NCI-H1048 (cell line): ENCODE results near the gene MSMP.

ENCODE experiments used
- DNase-seq: peaks from one replicate; lab custom pipeline; 2025; lab: John Stamatoyannopoulos, UW

MSMP gene

DNA sequence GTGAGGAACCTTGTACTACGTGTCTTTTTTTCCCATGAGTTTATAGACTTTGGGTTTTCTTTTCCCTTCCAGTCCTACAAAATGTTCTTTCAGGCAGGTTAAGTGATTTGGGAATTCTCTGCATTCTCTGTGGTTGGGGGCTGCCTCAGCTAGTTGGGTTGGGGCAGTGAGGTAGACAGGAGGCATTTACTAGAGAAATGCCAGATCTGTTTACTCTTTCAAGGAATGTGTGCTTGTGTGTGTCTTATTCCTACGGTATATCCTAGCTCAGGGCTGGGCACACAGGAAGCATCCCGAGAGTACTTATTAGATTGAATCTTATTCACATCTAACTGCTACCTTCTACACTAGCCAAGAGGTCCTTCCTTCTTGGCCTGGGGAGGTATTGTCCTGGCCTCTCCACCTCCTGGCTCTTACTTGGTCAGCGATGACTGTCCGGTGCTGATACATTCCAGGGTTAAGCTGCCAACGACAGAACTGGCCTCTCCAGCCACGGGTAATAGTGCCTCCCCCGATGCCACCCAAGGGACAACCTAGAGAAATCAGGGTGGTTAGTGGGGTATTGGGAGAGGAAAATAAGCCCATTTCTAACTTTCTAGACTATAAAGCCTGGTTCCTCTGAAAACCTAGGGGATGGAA is 10.1 kb downstream of the MSMP start:
- no peak for DNase-seq

DNA sequence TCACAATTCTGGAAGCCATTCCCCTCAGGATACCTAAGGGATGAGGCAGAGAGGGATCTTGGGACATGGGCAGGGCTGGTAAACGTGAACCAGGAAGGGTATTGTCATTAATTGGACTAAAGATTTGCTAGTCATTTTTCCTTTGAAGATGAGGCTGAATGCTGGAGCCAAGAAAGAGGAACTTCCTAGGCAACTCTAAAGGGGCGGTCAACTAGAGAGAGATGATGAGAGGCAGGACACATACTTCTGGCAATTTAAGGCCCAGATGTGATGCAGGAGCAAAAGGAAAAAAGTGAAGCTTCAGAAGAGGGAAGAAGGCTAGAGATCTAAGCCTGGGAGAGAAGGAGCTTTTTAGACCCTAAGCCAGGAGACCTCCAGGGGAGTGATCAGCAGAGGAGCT is 10.6 kb downstream of the MSMP start:
- DNase-seq = no peak

DNA sequence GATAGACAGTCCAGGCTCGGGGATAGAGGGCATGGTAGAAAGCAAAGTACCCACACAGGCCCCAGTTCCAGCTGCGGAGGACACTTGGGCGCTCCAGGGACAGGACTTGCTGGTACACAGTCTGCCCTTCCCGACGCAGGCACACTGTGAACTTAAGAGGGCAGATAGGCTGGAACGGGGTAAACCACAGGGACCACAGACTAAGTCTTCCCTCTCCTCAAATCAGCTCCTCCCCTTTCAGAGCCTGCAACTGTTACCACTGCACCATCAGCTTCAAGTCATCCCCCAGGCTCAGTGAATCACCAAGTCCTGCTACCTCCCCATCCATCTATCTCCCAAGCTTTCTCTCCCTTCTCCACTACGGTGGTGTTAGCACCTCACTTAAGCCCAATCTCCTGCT is 12.3 kb downstream of the MSMP start:
- no peak for DNase-seq

DNA sequence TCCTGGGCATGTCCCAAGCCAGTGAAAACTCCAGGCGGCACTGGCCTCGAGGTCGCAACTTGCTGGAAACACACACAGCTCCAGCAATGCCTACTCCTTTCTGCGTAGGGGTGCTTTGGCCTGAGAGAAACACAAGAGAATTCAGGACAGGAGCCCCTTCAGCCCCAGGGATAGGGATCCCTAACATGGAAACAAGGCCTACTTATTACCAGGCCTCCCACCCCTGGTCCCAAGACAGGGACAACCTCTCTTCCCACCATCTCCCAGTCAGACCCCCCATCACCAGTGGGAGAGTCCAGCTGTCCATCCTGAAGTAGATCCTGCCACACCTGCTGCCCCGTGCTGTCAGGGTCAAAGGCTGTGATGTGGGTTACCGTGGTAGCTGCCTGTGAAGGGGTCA is 13.8 kb downstream of the MSMP start:
- DNase-seq = no peak

DNA sequence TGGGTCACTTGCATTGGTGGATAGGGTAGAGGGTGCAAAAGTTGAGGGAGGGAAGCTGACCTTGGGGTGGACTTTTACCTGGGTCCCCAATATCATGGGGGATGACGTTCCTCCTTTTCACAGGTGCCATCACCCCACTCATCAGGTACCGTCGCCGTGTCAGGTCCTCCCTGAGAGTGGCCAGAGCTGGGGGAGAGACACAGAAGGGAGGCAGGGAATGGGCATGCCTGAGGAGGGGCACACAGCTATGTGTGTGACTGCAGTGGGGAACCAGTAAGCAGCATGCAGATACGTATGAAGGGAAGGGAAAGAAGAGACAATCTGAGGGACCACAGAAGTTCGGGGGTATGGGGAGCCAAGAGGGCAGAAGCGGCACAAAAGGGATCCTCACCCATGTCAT is 15.2 kb downstream of the MSMP start:
- DNase-seq = no peak

DNA sequence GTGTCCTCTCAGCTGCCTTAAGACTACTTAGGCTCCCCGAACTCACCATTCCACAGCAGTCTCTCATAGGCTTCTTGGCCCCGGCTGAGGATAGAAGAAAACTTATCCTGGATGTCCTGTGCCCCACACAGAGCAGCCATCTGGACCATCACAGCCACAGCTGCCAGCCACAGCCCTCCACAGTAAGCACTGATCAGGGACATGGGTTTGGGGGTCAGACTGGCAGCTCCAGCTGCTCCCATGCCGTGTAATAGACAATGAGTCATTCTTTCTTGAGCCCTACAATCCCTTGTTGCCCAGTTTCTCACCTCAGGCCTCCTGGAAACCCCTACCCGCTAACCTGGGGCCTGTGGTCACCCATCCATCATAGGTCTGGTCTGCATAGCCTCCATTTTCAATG is 15.9 kb downstream of the MSMP start:
- DNase-seq = no peak

DNA sequence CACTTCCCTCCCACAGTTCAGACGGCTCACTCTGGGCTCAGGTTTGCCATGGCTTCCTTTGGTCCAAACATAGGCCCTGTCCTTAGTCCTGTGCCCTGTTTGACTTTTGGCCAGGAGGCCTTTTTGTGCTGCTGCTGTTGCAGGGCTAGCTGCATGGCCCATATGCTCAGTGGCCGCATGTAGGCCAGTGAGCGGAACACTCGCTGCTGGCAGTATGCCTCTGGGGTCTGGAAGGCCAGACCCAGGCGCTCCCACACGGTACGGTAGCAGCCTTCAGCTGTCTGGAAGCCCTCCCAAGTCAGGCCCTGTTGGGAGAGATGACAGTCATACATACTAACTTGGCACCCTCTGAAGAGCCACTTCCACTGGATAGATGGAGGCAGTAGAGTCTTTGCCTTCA is 16.9 kb downstream of the MSMP start:
- DNase-seq = no peak

DNA sequence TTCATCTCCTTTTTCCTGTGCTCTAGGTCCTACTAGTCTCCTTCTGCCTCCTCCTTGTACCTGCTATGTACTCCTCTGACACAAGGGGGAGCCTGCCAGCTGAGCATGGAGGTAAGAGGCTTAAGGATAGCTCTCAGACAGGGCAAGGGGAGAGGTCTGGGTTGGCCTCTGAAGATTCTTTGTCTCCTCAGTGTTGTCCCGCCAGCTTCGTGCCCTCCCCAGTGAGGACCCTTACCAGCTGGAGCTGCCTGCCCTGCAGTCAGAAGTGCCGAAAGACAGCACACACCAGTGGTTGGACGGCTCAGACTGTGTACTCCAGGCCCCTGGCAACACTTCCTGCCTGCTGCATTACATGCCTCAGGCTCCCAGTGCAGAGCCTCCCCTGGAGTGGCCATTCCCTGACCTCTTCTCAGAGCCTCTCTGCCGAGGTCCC is 17.9 kb downstream of the MSMP start:
- DNase-seq = no peak

DNA sequence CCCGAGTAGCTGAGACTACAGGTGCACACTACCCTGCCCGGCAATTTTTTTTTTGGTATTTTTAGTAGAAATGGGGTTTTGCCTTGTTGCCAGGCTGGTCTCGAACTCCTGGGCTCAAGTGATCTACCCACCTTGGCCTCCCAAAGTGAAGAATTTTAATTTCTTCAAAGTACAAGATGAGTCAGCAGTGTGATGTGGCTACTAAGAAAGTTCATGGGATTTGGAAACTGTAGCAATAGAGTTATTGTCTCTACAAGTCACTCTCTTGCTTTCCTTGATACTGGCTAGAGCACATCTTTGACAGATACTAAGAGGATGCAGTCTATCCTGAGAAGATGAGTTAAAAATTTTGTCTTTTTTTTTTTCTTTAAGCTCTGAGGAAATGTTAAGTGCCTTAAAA is 20.0 kb downstream of the MSMP start:
- DNase-seq = no peak

DNA sequence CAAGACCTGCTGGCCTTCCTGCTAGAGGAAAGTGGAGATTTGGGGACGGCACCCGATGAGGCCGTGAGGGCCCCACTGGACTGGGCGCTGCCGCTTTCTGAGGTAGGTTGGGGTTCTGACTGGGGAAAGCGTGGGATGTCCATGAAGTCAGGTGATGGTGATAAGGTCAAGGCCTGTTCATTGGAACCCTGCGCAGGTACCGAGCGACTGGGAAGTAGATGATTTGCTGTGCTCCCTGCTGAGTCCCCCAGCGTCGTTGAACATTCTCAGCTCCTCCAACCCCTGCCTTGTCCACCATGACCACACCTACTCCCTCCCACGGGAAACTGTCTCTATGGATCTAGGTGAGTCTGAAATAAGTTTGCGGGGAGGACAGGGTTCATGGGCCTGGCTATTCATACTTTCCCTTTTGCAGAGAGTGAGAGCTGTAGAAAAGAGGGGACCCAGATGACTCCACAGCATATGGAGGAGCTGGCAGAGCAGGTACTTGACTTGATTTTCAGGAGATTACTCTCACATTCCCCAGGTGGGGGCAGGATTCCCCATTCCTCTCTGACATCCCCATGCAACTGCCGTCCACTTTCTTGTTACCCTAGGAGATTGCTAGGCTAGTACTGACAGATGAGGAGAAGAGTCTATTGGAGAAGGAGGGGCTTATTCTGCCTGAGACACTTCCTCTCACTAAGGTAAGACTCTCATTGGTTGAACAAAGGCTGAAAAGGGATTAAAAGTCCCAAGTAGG is 21.1 kb downstream of the MSMP start:
- DNase-seq = peak; percentile 28

DNA sequence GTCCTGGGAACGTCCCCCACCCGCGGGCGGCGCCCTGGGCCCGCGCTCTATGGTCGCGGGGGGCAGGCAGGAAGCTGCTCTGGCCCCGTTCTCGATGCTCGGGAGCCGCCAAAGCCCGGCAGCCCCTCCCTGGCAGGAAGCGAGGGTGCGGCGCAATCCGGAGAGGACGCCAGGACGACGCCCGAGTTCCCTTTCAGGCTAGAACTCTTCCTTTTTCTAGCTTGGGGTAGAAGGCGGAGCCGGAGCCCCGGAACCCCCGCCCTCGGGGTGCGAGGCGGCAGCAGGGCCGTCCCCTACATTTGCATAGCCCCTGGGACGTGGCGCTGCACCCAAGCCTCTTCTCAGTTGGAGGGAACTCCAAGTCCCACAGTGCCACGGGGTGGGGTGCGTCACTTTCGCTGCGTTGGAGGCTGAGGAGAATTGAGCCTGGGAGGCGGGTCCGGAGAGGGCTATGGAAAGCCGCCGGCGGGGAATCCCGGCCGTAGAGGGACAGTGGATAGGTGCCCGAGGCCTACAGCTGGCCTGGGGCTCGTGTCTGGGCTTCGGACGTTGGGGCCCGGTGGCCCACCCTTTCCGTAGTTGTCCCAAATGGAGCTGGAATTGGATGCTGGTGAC is 21.8 kb downstream of the MSMP start, which contains the start of the genes CREB3 and TLN1:
Gene CREB3 (plus strand): TSS at position 482 of the 615 bp plus-strand sequence. CDS start 107 bp downstream, at position 589.
Gene TLN1 (minus strand): TSS at position 11 of the 615 bp plus-strand sequence. CDS start 6,501 bp downstream, outside the sequence.
- peak; percentile 95 for DNase-seq

DNA sequence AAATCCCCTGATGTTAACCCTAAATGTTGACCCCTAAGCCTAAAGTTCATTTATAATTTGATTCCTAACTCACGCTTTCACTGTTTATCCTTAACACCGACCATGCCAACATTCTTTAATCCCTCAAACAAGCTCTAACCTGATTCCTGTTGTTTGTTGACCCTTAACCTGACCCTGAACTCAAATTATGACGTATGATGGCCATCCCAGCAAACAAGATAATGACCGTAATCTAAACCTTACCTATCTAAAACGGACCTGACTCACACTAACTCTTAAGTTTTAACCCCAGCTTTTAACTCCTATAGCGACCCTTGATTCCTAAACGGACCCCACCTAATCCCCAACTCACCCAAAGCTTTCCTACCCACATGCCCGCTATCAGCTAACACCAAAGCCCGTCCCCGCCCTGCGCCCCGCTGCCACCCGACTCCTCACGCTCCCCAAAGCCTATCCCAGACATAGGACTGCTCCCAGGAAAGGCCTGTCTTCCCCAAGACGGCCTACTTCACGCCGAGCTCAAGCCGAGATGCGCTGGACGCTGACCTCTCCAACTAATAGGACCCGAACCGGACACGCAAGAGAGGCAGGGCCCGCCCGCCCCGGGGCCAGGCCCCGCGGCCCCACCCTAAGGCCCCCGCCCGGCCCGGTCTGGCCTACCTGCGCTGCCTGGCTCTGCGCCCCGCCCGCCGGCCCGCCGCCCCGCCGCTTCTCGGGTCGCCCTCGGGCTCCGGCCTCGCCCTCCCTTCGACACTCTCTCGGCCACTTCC is 22.5 kb downstream of the MSMP start:
- no peak for DNase-seq

DNA sequence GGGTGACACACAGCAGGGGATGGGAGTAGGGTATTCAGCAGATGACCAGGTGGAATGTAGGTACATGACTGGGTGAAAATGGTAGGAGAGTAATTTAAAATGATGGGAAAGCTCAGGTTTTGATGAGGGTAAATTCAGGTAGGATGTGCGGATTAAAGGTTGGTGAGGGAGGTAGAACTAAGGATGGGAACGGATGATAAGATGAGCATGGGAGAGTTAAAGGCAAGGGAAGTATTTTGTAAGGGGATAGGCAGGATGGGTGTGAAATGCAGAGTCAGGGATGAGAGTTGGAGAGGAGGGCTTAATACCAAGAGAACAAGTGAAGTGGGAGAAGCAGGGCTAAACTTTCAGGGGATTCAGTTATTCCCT is 23.6 kb downstream of the MSMP start:
- no peak for DNase-seq

DNA sequence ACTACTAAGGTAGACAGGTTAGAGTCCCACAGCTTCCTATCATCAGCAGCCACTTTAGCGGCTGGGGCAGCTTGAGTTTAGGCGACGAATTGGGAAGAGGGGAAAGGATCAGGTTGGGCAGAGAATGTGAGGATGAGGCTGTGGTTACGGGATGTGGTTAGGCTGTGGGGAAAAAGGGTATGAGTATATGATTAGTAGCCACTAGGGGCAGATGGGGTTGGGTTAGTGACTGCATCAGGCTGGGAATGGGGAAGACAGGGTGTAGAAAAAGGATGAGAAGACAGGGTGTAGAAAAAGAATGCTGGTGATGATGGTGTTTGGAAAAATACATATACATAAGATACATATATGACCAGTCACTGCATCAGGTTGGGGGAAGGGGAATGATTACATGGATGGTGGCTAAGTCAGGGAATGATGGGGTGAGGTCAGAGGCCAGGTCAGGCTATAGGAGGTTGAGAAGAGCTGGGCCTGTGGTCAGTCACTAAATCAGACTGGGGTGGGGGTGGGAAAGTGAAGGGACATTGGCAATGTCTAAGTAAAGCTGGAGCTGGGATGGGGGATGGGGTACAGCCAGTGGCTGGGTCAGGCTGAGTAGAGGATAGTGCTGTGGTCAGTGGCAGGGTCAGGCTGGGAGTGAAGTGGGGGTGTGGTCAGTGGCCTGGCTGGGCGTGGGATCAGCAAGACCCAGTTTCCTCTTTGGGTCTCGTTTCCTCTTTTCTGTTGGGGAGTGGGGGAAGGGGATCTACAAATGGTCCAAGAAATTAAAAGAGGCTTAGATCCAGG is 24.2 kb downstream of the MSMP start:
- DNase-seq = no peak

DNA sequence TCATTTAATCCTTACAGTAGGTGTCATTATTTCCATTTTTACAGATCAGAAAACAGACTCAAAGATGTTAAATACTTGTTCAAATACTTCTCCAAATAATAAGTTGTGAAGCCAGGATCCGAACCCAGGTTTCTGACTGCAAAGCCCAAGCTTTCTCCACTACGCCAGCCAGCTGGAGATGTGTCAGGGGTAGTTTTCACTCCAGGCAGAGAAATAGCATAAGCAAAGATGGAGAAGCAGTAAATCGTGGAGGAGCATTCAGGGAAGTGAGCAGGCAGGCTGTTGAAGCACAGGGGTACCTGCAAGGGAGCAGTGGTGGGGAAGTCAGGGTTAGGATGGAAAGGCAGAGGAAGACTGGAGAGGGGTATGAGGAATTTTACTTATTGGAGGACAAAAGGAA is 25.0 kb downstream of the MSMP start:
- DNase-seq = no peak

DNA sequence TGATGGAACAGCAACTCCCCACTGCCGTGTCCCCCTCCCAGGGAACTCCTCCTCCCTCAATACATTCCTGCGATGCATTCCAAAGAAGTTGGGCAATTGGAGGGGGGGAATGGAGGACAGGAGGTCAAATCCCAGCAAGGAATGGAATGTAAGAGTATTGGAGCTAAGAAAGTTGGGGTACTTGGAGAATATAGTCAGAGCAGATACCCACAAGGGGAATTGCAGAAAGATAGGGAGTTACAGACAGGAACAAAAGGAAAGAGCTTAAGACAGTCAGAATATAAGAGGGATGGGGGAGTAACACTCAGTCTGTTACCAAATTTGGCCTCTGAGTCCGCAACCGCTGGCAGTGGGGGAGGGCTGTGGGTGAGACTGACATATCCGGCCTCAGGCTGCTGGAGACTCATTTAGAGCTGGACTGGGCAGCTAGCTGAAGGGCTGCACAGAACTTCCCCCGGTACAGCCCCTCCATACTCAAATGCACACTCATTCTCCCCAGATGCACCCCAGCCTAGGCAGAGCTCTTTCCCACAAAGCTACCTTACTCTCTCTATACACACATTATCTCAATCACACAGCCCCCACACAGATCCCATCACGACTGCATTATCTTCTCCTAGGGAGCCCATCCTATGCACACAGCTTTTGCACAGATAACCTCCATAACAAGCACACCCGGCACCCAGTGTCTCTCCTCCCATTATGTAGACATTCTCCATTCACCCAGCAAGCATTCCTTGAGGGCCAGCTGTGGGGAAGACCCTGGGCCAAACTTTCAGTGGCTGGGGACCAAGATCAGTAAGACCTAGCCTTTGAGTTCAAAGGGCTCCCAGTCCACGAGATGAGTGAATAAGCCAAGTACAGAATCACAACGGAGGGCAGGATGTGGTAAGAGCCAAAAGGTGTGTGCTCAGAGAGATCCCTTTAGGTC is 25.8 kb downstream of the MSMP start:
- no peak for DNase-seq

DNA sequence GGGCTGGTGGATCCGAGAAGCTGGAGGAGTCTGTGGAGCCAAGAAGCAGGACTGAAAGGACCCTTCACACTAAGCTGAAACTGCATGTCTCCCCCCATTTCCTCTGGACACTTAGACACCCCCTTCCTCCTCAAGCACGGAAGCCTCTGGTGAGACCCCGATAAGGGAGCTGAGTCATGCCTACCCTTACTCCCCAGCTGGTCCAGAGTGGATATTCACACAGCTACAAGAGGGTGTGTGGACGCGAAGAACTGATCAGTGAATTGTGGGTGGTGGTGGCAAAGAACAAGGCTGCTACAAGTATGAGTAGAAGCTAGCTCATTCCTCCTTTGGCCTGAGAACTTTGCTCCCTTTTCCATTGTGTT is 26.4 kb downstream of the MSMP start:
- DNase-seq = no peak

DNA sequence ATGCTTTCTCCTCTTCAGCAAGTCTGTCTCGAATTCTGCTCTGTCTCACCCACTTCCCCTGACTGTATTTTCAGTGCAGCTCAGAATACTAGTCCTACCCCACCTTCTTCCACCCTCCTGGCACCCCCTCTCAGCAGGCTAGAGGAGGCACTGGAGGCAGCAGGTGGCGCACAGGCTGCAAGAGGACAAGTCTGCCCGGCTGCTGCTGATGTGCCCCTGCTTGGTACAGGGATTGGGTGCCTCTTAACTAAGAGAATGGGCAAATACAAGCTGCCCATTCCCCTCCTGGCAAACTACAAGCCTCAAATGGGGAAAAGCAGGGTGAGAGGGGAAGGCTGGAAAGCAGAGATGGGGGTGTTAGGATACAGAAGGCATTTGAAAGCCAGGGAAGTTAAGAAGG is 27.1 kb downstream of the MSMP start:
- DNase-seq = no peak

DNA sequence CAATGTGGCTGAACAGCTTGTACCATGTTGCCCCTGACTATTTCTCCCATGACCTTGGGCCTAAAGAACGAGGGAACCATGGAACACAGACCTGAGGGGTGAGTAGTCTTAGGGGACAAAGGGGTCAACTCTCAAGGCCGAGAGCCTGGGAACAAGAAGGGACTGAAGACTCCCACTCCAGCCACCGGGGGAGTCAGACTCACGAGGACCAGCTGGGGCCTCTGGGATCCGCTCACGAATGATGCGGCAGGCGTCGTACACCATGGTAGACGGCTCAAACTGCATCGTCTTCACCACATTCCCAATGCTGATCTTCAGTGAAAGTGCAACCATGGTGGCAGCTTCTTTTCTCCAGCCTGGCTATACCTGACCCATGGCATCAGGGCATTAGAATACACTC is 28.7 kb downstream of the MSMP start:
- DNase-seq = no peak

DNA sequence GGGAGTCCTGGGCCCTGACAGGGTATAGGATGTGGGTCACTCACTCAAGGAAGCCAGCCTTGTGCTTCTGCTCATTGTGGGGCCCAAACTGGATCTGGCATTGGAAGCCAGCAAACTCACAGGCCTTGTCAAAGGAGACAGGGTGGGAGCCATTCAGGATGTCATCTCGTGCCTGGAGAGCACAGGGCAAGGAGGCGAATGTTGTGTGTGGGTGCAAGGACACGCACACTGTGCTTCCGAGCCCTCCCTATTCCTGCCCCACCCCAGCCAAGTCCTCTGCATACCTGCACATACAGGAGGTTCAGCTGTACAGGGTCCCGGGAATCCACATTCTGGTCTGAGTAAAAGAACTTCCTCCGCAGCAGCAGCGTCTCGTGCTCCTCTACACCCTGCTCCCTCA is 30.2 kb downstream of the MSMP start:
- no peak for DNase-seq

DNA sequence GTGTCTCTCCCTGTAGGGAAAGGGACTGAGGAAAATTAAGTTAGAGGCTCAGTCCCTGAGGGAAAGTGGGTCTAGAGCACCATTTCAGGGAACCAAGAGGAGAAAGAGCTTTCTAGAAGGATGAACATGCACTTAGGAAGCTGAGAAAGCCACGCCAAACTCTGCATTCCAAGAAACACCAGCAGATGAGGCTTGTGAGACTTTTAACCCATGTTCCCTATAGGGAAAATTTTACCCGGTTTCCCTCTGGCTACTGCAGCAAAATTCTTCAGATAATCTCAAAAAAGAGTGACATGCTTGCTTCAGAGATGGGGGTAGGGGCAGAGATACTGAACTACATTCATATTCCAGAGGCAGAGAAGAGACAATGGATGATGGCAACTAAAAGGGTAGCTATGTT is 30.6 kb downstream of the MSMP start:
- DNase-seq = no peak
